ENCODE results near the gene PSMB8. TPM values are rescaled to one million over a fixed set of nuclear protein-coding genes. Genes with fewer than 3 reads are reported as not detected.

Gene PSMB8
- total and polyA plus RNA-seq, 5 donors = 14.8 to 28.4 (median 20.6) TPM

DNA sequence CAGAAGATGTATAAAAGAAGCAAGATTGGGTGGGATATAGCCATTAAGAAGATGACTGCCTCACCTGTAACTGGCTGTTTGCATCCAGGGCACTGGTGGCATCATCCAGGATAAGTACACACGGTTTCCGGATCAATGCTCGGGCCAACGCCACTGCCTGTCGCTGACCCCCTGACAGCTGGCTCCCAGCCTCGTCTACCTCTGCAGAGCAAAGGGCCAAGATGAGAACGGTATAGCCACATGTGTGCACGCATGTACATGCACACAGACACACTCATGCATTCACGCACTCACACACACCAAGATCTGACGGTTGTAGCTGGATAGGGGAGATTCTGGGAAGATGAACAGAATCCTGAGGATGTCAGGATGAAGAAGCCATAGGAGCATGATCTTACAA lies 3.2 kb upstream of the PSMB8 start:
- DNase-seq (no peak), ATAC-seq (no peak)
- 90% methylated on average over 10 of the region's 10 CpGs for whole genome bisulfite sequencing
- Histone ChIP-seq H3K4me1 (ENCODE audit: control insufficient read depth, insufficient read depth, low read length) (peaks cover 3% of the 10 kb centered on the region), H3K27ac (ENCODE audit: low read length) (no peak overlapping the region), H3K27me3 (ENCODE audit: control insufficient read depth, insufficient read depth) (no peaks in the 10 kb centered on the region), H3K9me3 (ENCODE audit: control insufficient read depth, low read length) (no peaks in the 10 kb centered on the region), H3K4me3 (ENCODE audit: low read length) (no peak overlapping the region)
- intact Hi-C loops (cut with DNase I) = no loop called here

DNA sequence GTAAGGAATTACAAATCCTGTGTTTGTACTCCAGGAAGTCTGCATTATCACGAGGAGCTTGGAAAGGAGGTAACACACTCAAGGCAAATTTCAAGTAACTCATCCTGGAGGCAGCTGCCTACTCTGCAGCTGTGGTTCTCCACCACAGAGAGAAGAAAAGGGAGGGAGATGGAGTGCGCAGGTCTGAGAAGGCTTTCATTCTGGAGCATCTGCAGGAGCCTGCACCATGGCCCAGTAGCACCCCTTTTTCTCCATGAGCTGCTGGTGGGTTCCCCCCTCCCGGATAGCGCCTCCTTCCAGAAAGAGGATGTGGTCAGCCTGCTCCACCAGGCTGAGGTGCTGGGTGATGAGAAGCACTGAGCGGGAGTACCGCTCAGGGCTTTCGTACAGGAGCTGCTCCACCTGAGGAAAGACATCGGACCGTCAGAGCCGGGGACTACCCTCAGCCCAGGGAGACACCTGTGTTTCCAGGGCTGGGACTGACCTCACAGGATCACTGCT lies 1.6 kb upstream of the PSMB8 start:
- ATAC-seq = no peak
- H3K27ac ChIP-seq (ENCODE audit: low read length) = no peak overlapping the region
- H3K4me3 ChIP-seq (ENCODE audit: low read length) = peak overlapping the region; percentile 86
- H3K9me3 ChIP-seq (ENCODE audit: control insufficient read depth, low read length) = no peaks in the 10 kb centered on the region
- intact Hi-C loops (cut with DNase I) = no loop called here
- H3K4me1 ChIP-seq (ENCODE audit: control insufficient read depth, insufficient read depth, low read length) = peaks cover 2% of the 10 kb centered on the region
- H3K27me3 ChIP-seq (ENCODE audit: control insufficient read depth, insufficient read depth) = no peaks in the 10 kb centered on the region
- DNase-seq = peak in 1 of 3 donors; percentile 54
- WGBS = 56% methylated on average over 10 of the region's 10 CpGs

DNA sequence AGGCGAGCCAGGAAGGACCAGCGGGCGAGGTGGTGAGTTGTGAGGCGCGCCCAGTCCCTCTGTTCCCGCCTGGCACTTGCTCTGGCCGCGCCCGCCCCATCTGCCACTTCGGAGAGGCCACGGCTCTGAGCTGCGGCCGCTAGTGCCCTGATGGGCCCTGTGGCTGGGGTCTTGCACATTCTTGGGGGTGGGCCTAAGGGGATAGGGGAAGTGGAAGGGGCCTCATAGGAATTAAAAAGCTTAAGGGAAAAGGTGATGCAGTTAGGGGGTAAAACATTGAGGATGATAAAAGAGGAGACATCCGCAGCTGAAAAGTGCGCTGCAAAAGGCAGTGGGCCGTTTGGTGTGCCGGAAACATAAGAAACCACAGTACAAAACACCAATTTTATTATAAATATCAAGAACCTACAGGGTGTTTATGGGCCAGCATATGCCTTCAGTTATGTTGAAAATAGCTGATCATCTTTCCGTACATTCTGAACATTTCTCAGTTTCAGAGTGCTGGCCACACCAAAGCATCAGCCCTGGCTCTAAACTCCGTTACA lies 1.1 kb upstream of the PSMB8 start:
- 29% methylated on average over 19 of the region's 19 CpGs for WGBS
- Histone ChIP-seq H3K9me3 (ENCODE audit: control insufficient read depth, low read length) (no peaks in the 10 kb centered on the region), H3K27ac (ENCODE audit: low read length) (peak overlapping the region; percentile 91), H3K4me1 (ENCODE audit: control insufficient read depth, insufficient read depth, low read length) (peaks cover 2% of the 10 kb centered on the region), H3K27me3 (ENCODE audit: control insufficient read depth, insufficient read depth) (no peaks in the 10 kb centered on the region), H3K4me3 (ENCODE audit: low read length) (peak overlapping the region; percentile 86)
- intact Hi-C loops (cut with DNase I) = no loop called here
- no peak for DNase-seq
- no peak for ATAC-seq

DNA sequence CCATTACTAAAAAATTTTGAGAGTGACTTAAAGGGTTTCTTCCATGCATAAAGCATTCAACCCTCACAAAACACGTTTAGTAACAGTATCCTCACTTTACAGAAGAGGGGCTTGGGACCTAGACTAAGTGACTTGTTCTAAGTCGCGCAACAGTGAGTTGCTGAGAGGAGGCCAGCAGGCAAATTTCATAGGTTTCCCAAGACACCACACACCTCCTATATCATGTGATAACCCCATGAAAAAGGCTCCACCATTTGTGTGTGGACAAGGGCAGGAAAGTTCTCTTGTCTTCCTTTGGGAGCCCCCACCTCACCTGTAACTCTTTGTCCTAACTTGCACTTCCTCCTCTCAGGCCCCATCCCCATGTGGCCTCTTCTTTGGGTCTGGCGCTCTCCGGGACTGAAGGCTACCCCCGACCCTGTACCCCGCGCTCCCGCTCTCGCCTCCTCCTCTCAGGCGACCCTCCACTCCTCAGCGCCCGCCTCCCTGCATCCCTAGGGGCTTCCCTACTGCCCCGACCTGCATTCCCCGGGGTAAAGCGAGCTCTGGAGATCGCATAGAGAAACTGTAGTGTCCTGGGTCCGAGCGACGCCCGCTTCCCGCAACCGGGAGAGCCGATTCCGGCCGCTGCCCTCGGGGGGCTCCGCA lies 392 bp downstream of the PSMB8 start:
- DNase-seq (peak in 1 of 3 donors; percentile 80), ATAC-seq (peak in 1 of 2 donors; percentile 0)
- peak overlapping the region; percentile 98 for H3K27ac ChIP-seq (ENCODE audit: low read length)
- 6% methylated on average over 28 of the region's 28 CpGs for whole genome bisulfite sequencing
- intact Hi-C loops (cut with DNase I) = no loop called here
- peak overlapping the region; percentile 86 for H3K4me3 ChIP-seq (ENCODE audit: low read length)
- H3K9me3 ChIP-seq (ENCODE audit: control insufficient read depth, low read length) = no peaks in the 10 kb centered on the region
- peaks cover 2% of the 10 kb centered on the region for H3K4me1 ChIP-seq (ENCODE audit: control insufficient read depth, insufficient read depth, low read length)
- H3K27me3 ChIP-seq (ENCODE audit: control insufficient read depth, insufficient read depth) = no peaks in the 10 kb centered on the region

DNA sequence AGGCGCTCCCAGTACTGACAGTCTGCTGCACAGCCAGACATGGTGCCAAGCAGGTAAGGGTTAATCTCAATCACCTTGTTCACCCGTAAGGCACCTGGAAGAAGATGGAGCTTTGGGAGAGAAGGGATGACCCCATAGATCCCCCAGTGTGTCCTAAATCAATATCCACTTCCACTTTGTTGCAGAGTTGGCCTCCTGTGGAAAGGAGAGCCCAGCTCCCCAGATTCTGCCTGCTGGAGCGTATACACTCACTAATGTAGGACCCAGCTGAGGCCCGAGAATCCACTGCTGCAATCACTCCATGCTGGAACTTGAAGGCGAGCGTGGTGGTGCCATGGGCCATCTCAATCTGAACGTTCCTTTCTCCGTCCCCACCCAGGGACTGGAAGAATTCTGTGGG lies 1.2 kb downstream of the PSMB8 start:
- Histone ChIP-seq H3K9me3 (ENCODE audit: control insufficient read depth, low read length) (no peaks in the 10 kb centered on the region), H3K4me3 (ENCODE audit: low read length) (peak overlapping the region; percentile 86), H3K27me3 (ENCODE audit: control insufficient read depth, insufficient read depth) (no peaks in the 10 kb centered on the region), H3K27ac (ENCODE audit: low read length) (no peak overlapping the region), H3K4me1 (ENCODE audit: control insufficient read depth, insufficient read depth, low read length) (peaks cover 3% of the 10 kb centered on the region)
- intact Hi-C loops (cut with DNase I) = no loop called here
- ATAC-seq (no peak), DNase-seq (no peak)
- 79% methylated on average over 8 of the region's 8 CpGs for WGBS

DNA sequence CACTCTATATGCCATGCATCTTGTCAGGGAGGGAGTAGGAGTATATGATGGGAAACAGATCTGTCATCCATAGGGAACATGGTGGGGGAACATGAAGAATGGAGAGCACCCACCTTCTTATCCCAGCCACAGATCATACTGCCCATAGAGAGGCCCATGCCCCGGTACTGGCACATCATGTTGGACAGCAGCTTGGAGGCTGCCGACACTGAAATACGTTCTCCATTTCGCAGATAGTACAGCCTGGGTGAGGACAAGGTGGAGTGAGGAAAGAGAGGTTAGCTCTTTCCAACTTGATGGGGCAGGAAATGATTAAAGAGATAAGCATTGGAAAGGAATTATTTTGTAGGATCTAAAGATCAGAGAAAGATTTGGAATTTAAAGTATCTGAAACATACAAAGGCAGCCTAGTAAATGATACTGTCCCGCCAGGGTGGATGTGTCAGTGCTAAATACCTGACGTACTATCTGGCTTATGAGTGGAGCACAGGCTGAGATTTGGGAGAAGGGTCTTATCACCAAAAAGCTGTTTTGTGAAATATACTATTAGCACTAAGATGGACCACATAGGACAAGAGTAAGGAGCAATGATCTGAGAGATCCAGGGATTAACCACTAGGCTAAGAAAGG lies 1.7 kb downstream of the PSMB8 start:
- ATAC-seq = no peak
- no peaks in the 10 kb centered on the region for H3K27me3 ChIP-seq (ENCODE audit: control insufficient read depth, insufficient read depth)
- H3K27ac ChIP-seq (ENCODE audit: low read length) = no peak overlapping the region
- no peaks in the 10 kb centered on the region for H3K9me3 ChIP-seq (ENCODE audit: control insufficient read depth, low read length)
- no peak for DNase-seq
- intact Hi-C loops (cut with DNase I) = no loop called here
- peaks cover 5% of the 10 kb centered on the region for H3K4me1 ChIP-seq (ENCODE audit: control insufficient read depth, insufficient read depth, low read length)
- 85% methylated on average over 6 of the region's 6 CpGs for WGBS
- no peak overlapping the region for H3K4me3 ChIP-seq (ENCODE audit: low read length)

DNA sequence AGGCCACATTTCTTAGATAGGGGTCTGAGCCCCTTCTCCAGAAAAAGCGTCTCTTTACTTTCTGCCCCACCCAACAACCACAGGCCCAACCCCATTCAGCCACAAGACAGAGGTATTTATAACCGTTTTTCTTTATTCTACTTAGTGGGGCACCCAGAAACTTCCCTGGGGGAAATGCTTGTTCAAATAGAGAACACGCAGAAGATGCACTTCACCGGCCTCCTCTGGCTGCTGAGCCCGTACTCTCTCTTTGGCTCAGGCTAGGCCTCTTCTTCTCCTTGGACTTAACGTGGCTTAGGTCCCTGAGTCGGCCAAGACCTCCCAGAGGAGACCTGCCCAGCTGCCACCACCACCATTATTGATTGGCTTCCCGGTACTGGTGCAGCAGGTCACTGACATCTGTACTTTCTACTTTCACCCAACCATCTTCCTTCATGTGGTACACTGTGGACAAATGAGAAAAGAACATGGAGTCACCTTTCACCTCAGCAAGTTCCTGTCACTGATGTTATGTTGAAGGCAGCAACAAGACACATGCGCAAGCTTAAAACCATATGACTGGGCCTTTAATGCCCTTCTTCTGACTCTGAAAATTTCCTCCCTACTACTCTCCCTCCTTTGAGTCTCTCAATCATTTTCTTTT lies 3.1 kb downstream of the PSMB8 start:
- Histone ChIP-seq H3K4me3 (ENCODE audit: low read length) (no peak overlapping the region), H3K4me1 (ENCODE audit: control insufficient read depth, insufficient read depth, low read length) (peaks cover 5% of the 10 kb centered on the region), H3K9me3 (ENCODE audit: control insufficient read depth, low read length) (no peaks in the 10 kb centered on the region), H3K27ac (ENCODE audit: low read length) (no peak overlapping the region), H3K27me3 (ENCODE audit: control insufficient read depth, insufficient read depth) (no peaks in the 10 kb centered on the region)
- intact Hi-C loops (cut with DNase I) = no loop called here
- ATAC-seq (no peak), DNase-seq (no peak)
- 83% methylated on average over 9 of the region's 9 CpGs for WGBS

DNA sequence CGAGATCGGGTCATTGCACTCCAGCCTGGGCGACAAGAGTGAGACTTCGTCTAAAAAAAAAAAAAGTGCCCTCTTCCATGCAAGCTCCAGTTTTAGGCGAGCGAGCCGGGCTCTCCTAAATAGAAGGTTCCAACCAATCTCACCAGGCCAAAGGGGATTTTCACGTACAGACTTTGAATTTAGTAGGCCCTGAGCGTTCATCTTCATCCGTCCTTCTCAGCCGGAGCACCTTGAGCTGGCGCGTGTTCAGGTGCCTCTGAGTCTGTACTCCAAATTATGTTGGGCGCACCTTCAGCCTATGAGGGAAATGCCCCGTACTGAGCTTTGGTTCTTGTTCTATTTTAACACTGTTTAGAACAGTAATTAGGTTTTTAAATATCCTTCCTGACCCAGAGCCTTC lies 4.5 kb downstream of the PSMB8 start:
- no peaks in the 10 kb centered on the region for H3K9me3 ChIP-seq (ENCODE audit: control insufficient read depth, low read length)
- WGBS = 87% methylated on average over 15 of the region's 15 CpGs
- no peaks in the 10 kb centered on the region for H3K27me3 ChIP-seq (ENCODE audit: control insufficient read depth, insufficient read depth)
- ATAC-seq (no peak), DNase-seq (peak in 2 of 3 donors; percentile 30 to 45)
- H3K4me1 ChIP-seq (ENCODE audit: control insufficient read depth, insufficient read depth, low read length) = peaks cover 5% of the 10 kb centered on the region
- intact Hi-C loops (cut with DNase I) = loop anchor here in 2 of 4 donors (2.0 kb wide), 2 partner anchors 27 to 29 kb away; no protein-coding TSS in a partner anchor
- H3K4me3 ChIP-seq (ENCODE audit: low read length) = no peak overlapping the region
- H3K27ac ChIP-seq (ENCODE audit: low read length) = no peak overlapping the region

DNA sequence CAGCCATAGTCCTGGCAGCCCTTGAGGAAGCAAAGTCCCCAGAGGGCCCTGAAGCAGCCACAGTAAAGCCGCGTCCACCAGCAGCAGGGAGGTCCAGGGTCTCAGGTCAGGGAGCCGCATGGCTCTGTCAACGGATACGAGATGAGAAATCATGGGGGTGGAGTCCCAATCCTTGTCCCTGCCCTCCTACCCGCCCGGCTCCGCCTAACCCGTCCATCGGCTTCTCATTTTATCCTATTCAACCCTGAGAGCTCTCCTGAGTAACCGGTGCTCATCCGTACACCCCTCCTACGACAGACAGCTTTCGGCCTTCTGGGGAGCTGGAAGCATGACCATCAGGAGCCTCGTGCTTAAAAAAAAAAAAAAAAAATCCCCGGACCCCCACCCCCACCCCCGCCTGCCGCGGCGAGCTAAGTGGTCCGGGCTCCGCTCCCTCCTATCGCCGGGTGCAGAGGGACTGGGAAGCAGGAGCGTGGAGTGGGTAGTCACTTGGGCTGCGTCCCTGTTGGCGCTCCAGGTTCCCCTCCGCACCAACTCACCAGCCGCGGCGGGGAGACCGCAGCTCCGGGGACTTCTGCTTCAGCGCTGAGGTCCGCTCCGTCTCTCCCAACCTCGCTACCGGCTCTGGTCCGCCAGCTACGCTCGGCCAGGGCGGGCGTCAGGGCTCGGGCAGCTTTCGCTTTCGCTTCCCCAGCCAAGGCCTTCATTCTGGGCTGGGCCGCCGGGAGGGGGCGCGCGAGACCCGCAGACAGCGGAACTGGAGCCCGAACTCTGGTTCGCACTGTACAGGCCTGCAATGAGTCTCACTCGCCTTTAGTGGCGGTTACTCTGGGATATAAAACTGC lies 5.5 kb downstream of the PSMB8 start, which contains the start of gene TAP2:
TAP2 (minus strand) TSS at position 626 of the 845 bp plus-strand sequence; CDS start at position 120, 506 bp downstream.
- Histone ChIP-seq H3K4me3 (ENCODE audit: low read length) (peak within 1 kb of the TSS; percentile 86), H3K4me1 (ENCODE audit: control insufficient read depth, insufficient read depth, low read length) (peaks cover 3% of the 10 kb centered on the region), H3K27me3 (ENCODE audit: control insufficient read depth, insufficient read depth) (no peaks in the 10 kb centered on the region), H3K27ac (ENCODE audit: low read length) (peak within 1 kb of the TSS; percentile 90), H3K9me3 (ENCODE audit: control insufficient read depth, low read length) (no peaks in the 10 kb centered on the region)
- DNase-seq (peak; percentile 95 to 99 (median 99)), ATAC-seq (peak; percentile 95 to 97)
- under 1% methylated on average over 57 of the region's 57 CpGs for WGBS
- intact Hi-C loops (cut with DNase I) = loop anchor here in 2 of 4 donors (2.0 kb wide), 2 partner anchors 28 to 30 kb away; no protein-coding TSS in a partner anchor

DNA sequence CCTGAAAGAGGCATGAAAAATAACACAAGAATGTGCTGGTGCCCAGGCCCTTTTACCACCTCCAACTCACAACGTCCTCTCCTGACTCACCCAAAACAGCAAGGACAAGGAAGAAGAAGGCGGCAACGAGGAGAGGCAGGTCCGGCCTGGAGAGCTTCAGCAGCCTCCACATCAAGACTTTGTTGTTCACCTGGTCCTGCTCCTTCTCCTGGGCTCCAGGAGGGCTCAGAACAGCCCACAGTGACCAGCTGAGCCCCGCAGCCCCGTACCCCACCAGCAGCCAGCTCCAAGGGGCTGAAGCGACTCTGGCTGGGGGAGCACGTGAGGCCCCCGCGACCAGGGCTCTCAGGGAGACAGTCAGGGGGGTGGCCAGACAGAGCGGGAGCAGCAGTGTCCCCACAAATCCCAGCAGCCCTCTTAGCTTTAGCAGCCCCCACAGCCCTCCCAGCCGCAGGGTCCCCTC lies 6.2 kb downstream of the PSMB8 start:
- Histone ChIP-seq H3K27me3 (ENCODE audit: control insufficient read depth, insufficient read depth) (no peaks in the 10 kb centered on the region), H3K9me3 (ENCODE audit: control insufficient read depth, low read length) (no peaks in the 10 kb centered on the region), H3K27ac (ENCODE audit: low read length) (peak overlapping the region; percentile 40), H3K4me3 (ENCODE audit: low read length) (peak overlapping the region; percentile 86), H3K4me1 (ENCODE audit: control insufficient read depth, insufficient read depth, low read length) (peaks cover 3% of the 10 kb centered on the region)
- DNase-seq (no peak), ATAC-seq (peak in 1 of 2 donors; percentile 3)
- intact Hi-C loops (cut with DNase I) = loop anchor here in 2 of 4 donors (2.0 kb wide), 2 partner anchors 29 to 31 kb away; no protein-coding TSS in a partner anchor
- WGBS = 21% methylated on average over 12 of the region's 12 CpGs

Data from right cardiac atrium (tissue), 5 donors.